Liver (tissue), 9 donors: Measurements from ENCODE around the gene HSPE1. TPM values are rescaled to one million over a fixed set of nuclear protein-coding genes. Genes with fewer than 3 reads are reported as not detected.

Experiments
- DNase-seq: peaks from one replicate; pipeline ENCODE4 v3.0.0-alpha.2; 2017; ENCODE audit warnings: low spot score
- H3K27ac ChIP-seq, 2 donors: one replicate each; pipeline ENCODE4 v1.7.0; 2013; ENCODE audit warnings: inconsistent platforms in 2 of 2, low read length in 2 of 2, control low read depth in 1 of 2, low read depth in 1 of 2, mild to moderate bottlenecking in 1 of 2
- H3K27me3 ChIP-seq, 4 donors: one replicate each; pipeline versions ENCODE4 v1.6.1 to v1.7.0; 2013; ENCODE audit warnings: low read length in 3 of 4, inconsistent platforms in 1 of 4, mild to moderate bottlenecking in 1 of 4, moderate library complexity in 1 of 4; ENCODE audit not compliant: control insufficient read depth in 4 of 4, insufficient read depth in 4 of 4
- H3K36me3 ChIP-seq, 4 donors: one replicate each; pipeline versions ENCODE4 v1.6.1 to v1.7.0; 2013; ENCODE audit warnings: low read length in 3 of 4, mild to moderate bottlenecking in 3 of 4, low read depth in 1 of 4, moderate library complexity in 1 of 4; ENCODE audit not compliant: control insufficient read depth in 4 of 4, insufficient read depth in 3 of 4
- H3K4me1 ChIP-seq, 4 donors: one replicate each; pipeline versions ENCODE4 v1.6.1 to v1.7.0; 2013; ENCODE audit warnings: low read length in 3 of 4, mild to moderate bottlenecking in 3 of 4, moderate library complexity in 1 of 4; ENCODE audit not compliant: control insufficient read depth in 4 of 4, insufficient read depth in 4 of 4
- H3K4me3 ChIP-seq, 3 donors: one replicate each; pipeline versions ENCODE4 v1.6.1 to v1.7.0; 2013; ENCODE audit warnings: low read length in 3 of 3, control low read depth in 1 of 3, low read depth in 1 of 3, mild to moderate bottlenecking in 1 of 3
- H3K9ac ChIP-seq, 2 donors: one replicate each; pipeline ENCODE4 v1.7.0; 2013; ENCODE audit warnings: low read length in 2 of 2, mild to moderate bottlenecking in 2 of 2, moderate library complexity in 2 of 2, control low read depth in 1 of 2, low read depth in 1 of 2
- H3K9me3 ChIP-seq, 4 donors: one replicate each; pipeline versions ENCODE4 v1.6.1 to v1.7.0; 2013; ENCODE audit warnings: low read length in 3 of 4; ENCODE audit not compliant: control insufficient read depth in 4 of 4
- ATF3 ChIP-seq: IDR thresholded peaks from 2 replicates; pipeline ENCODE4 v1.6.1; 2016; ENCODE audit warnings: antibody characterized with exemption
- CTCF ChIP-seq: fragments of 150-350 bp; IDR thresholded peaks from 2 replicates; pipeline ENCODE4 v1.5.1; 2017; ENCODE audit warnings: improper control_type of control experiment, low read depth, low read length; ENCODE audit not compliant: missing input control
- EGR1 ChIP-seq, 2 donors: IDR thresholded peaks; 2 replicates each; pipeline ENCODE4 v1.6.1; 2016 to 2018; ENCODE audit warnings: antibody characterized with exemption in 2 of 2, low read depth in 2 of 2
- FOXA1 ChIP-seq: IDR thresholded peaks from 2 replicates; pipeline ENCODE4 v1.6.1; 2016; ENCODE audit warnings: antibody characterized with exemption
- FOXA2 ChIP-seq: IDR thresholded peaks from 2 replicates; pipeline ENCODE4 v1.6.1; 2016; ENCODE audit warnings: antibody characterized with exemption
- HNF4A ChIP-seq, 2 donors: conservative IDR thresholded peaks; 2 replicates each; pipeline ENCODE4 v1.6.1; 2016; ENCODE audit warnings: antibody characterized with exemption in 2 of 2, mild to moderate bottlenecking in 2 of 2
- JUND ChIP-seq, 2 donors: IDR thresholded peaks; 2 replicates each; pipeline ENCODE4 v1.6.1; 2016; ENCODE audit warnings: antibody characterized with exemption in 2 of 2
- RAD21 ChIP-seq, 2 donors: IDR thresholded peaks; 2 replicates each; pipeline ENCODE4 v1.6.1; 2016; ENCODE audit warnings: antibody characterized with exemption in 2 of 2, mild to moderate bottlenecking in 2 of 2
- REST ChIP-seq: IDR thresholded peaks from 2 replicates; pipeline ENCODE4 v1.6.1; 2016; ENCODE audit warnings: antibody characterized with exemption, mild to moderate bottlenecking
- TAF1 ChIP-seq: conservative IDR thresholded peaks from 2 replicates; pipeline ENCODE4 v1.6.1; 2016; ENCODE audit warnings: antibody characterized with exemption, mild to moderate bottlenecking
- YY1 ChIP-seq: IDR thresholded peaks from 2 replicates; pipeline ENCODE4 v1.6.1; 2016; ENCODE audit warnings: antibody characterized with exemption, mild to moderate bottlenecking
- ZBTB33 ChIP-seq: IDR thresholded peaks from 2 replicates; pipeline ENCODE4 v1.6.1; 2016; ENCODE audit warnings: antibody characterized with exemption
- WGBS: extraction: QIAGEN DNeasy Blood & Tissue Kit; methylation state at CpG from one replicate; pipeline ENCODE4 v1.1.7; 2013; 5-methylcytosine and 5-hydroxymethylcytosine counted together
- polyA plus RNA-seq, 2 donors: library from polyadenylated mRNA; stranded (reverse) in 1 of 2; unstranded in 1 of 2; fragments of 200-250 nt in 1 of 2; fragments of >200 nt in 1 of 2; fragmentation: Nextera tagmentation in 1 of 2; extraction: Ambion mirVana in 1 of 2; gene quantifications; one replicate each; pipeline versions ENCODE4 v1.2.1 to v1.2.3, GENCODE V29; 2013 to 2015
- total RNA-seq, 2 donors: library from RNA; depleted of rRNA; stranded (reverse); fragments of >200 nt; gene quantifications; one replicate each; pipeline ENCODE4 v1.2.3, GENCODE V29; 2014
- donor health status: healthy.
- donor health status: healthy.
- donor health status: healthy.
- donor health status: healthy.
- donor health status: healthy.

HSPE1 gene
- total and polyA plus RNA-seq, 4 donors = 88.2 to 347 (median 190) TPM

- H3K9ac ChIP-seq = no peak overlapping the region
- no peaks in the 10 kb centered on the region for H3K27me3 ChIP-seq
- H3K27ac ChIP-seq = no peak overlapping the region
- H3K36me3 ChIP-seq = peaks cover 11 to 54% (median 47%) of the 10 kb centered on the region in 4 donors
- no peaks in the 10 kb centered on the region for H3K9me3 ChIP-seq
- TF ChIP-seq REST (no peak), FOXA2 (no peak), ZBTB33 (no peak)
- H3K4me3 ChIP-seq = peak overlapping the region in 2 of 3 donors; percentile 3 to 6
- DNase-seq = no peak
- peaks cover 8 to 33% (median 10%) of the 10 kb centered on the region in 4 donors for H3K4me1 ChIP-seq
These were observed 3.5 kb upstream of the HSPE1 start for GRCh38 chr2:197496695-197497094.

GRCh38 chr2:197497326-197497725 is 2.9 kb upstream of the HSPE1 start:
- no peak for DNase-seq
- Histone ChIP-seq H3K27ac (no peak overlapping the region), H3K4me1 (peaks cover 8 to 34% (median 10%) of the 10 kb centered on the region in 4 donors), H3K9me3 (no peaks in the 10 kb centered on the region), H3K27me3 (no peaks in the 10 kb centered on the region), H3K36me3 (peaks cover 10 to 50% (median 41%) of the 10 kb centered on the region in 4 donors), H3K4me3 (peak overlapping the region in 2 of 3 donors; percentile 91 to 98), H3K9ac (peak overlapping the region in 1 of 2 donors; percentile 96)
- WGBS = 14% methylated on average over 2 of the region's 2 CpGs
- TF ChIP-seq EGR1 (IDR thresholded peaks at IDR 0.05; ENCODE audit: low read depth in 2 of 2) = no peak

GRCh38 chr2:197498235-197498936 is 1.8 kb upstream of the HSPE1 start:
- Histone ChIP-seq H3K9me3 (no peaks in the 10 kb centered on the region), H3K9ac (peak overlapping the region; percentile 84 to 96), H3K27me3 (no peaks in the 10 kb centered on the region), H3K4me1 (peaks cover 8 to 35% (median 10%) of the 10 kb centered on the region in 4 donors), H3K4me3 (peak overlapping the region; percentile 82 to 98 (median 91)), H3K36me3 (peaks cover 8 to 44% (median 31%) of the 10 kb centered on the region in 4 donors), H3K27ac (peak overlapping the region; percentile 93 to 97)
- WGBS = 8% methylated on average over 14 of the region's 14 CpGs
- no peak for DNase-seq
- TF ChIP-seq EGR1 (IDR thresholded peaks at IDR 0.05; ENCODE audit: low read depth in 2 of 2) (no peak), REST (no peak), HNF4A (conservative IDR thresholded peaks at IDR 0.05) (no peak), JUND (IDR thresholded peaks at IDR 0.05) (no peak), CTCF (no peak), YY1 (no peak), ATF3 (no peak), RAD21 (IDR thresholded peaks at IDR 0.05) (no peak), ZBTB33 (no peak), FOXA1 (no peak), TAF1 (no peak)
